ENCODE data around the gene ABHD2.

Gene ABHD2

DNA sequence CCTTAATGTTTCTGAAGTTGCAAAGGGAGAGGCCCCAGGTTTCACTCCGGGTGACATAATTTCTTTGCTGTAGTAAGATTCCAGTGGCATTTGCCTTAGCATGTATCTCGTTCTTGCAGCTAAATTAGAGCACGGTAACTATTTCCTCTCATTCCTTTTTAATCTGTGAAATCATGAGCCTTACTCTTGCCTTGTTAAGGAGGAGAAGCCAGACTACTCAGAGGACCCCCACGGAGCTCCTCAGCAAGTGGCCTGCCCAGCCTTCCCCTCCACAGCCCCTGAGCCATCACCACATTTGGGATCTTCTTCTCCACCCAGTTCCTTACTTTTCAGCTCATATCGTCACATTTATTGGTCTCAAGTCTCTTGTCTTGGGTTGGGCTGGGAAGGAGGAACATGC lies 54.2 kb downstream of the ABHD2 start:
- no peak for TF ChIP-seq GATA3 (IDR thresholded peaks at IDR 0.05; ENCODE audit: low read depth, low read length)
- no peak for TF ChIP-seq GATA2 (IDR thresholded peaks at IDR 0.05; ENCODE audit: low read depth, low read length)

DNA sequence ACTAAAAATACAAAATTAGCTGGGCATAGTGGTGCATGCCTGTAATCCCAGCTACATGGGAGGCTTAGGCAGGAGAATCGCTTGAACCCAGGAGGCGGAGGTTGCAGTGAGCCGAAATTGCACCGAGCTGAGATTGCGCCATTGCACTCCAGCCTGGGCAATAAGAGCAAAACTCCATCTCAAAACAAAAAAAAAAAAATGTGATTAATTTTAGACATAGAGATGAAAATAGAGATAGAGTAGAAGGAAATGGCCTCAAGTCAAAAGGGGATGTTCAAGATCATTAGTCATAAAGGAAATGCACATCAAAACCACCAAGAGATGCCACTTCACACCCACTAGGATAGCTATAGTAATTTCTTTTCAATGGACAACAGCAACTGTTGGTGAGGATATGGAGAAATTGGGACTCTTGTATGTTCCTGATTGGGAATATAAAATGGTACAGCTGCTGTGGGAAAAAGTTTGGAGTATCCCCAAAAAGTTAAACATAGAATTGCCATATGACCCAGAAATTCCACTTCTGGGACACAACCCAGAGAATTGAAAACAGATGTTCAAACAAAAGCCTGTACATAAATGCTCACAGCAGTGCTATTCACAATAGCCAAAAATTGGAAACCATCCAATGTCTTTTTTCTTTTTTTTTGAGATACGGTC lies 55.4 kb downstream of the ABHD2 start:
- TF ChIP-seq GATA2 (IDR thresholded peaks at IDR 0.05; ENCODE audit: low read depth, low read length) = no peak
- TF ChIP-seq GATA3 (IDR thresholded peaks at IDR 0.05; ENCODE audit: low read depth, low read length) = no peak

DNA sequence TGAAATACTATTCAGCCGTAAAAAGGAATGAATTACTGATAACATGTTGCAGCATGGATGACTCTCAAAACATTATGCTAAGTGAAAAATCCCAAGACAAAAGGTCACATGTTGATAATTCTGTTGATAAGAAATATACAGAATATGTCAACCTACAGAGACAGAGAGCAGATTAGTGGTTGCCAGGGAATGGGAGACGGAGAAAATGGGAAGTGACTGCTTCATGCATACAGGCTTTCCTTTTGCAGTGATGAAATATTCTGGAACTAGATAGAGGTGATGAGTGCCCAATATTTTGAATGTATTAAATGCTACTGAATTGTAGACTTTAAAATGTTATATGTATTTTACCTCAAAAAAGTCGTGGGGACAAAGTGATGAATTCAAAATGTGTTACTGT lies 56.2 kb downstream of the ABHD2 start:
- TF ChIP-seq GATA2 (IDR thresholded peaks at IDR 0.05; ENCODE audit: low read depth, low read length) (no peak), GATA3 (IDR thresholded peaks at IDR 0.05; ENCODE audit: low read depth, low read length) (no peak)

DNA sequence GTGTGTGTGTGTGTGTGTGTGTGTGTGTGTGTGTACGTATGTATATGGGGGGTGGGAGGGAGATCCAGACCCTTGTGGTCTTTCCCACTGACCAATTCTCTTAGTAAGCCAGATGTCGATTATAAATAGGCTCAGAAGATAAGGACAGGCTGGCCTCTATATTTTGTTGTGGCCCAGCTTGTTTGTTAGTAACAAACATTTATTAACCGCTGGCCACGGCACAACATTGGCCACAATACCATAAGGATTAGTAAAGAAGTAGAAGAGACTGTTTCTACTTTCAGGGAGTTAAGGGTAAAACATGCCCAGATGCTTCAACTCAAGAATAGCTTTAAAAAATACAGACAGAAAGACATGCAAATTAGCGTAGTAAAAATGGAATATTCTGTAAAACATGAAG lies 58.1 kb downstream of the ABHD2 start:
- TF ChIP-seq GATA3 (IDR thresholded peaks at IDR 0.05; ENCODE audit: low read depth, low read length) (no peak), GATA2 (IDR thresholded peaks at IDR 0.05; ENCODE audit: low read depth, low read length) (no peak)

DNA sequence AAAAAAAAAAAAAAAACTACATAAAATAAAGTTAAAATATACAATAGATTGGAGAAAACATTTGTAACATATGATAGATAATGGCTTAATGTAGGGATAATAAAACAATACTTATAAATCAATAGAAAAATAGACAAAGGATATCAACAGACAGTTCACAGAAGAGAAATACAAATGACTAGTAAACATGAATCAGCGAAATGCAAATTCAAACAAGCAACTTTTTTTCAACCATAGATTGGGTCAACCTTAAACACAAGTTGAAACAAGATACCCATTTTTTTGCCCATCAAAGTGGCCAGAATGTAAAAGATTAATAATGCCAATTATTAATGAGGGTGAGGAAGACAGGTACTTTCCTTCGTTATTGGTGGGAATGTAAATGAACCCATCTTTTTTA lies 59.9 kb downstream of the ABHD2 start:
- TF ChIP-seq GATA3 (IDR thresholded peaks at IDR 0.05; ENCODE audit: low read depth, low read length) (no peak), GATA2 (IDR thresholded peaks at IDR 0.05; ENCODE audit: low read depth, low read length) (no peak)

DNA sequence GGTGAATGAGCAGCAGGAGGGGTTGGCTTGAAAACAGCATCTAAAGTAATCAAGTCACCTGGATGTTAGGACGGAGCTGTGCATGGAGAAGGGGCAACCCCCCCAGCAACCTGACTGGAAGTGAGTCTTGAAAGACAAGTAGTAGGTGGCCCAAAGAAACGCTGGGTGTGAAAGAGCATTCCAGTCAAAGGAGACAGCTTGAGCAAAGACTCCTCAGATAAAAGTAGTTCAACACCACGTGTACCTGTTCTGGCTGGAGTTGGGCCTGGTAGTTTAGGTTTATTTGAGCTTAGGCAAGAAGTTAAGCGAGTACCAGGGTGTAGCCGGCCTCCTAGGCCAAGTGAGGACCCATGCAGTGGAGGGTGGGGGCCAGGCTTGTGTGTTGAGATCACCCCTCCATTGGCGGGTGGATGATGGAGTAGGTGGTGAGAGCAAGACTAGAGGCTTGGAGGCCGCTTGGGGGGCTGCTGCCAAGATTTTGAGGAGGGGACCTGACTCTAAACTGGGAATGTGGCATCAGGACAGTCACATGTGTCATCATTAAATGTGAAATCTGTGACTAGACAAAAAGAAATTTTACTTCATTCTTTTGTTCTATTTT lies 61.3 kb downstream of the ABHD2 start:
- TF ChIP-seq GATA3 (IDR thresholded peaks at IDR 0.05; ENCODE audit: low read depth, low read length) = no peak
- TF ChIP-seq GATA2 (IDR thresholded peaks at IDR 0.05; ENCODE audit: low read depth, low read length) = no peak

DNA sequence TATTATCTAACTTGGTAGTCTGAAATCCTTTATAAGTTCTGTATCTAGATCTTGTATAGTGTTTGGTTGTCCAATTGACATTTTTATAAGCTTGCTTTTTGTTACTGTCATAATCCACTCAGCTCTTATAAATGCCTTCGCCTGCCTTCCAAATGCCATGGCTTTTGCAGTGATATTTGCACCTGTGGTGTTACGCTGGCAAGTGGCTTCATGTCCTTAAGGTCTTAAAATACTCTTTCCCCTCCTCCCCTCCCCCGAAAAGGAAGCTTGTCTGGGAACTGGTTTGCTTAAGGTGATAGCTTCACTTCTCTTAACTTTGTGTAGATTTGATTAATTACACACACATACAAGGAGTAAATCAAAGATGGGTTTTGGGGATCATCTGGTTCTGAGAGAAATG lies 62.0 kb downstream of the ABHD2 start:
- TF ChIP-seq GATA2 (IDR thresholded peaks at IDR 0.05; ENCODE audit: low read depth, low read length) (no peak), GATA3 (IDR thresholded peaks at IDR 0.05; ENCODE audit: low read depth, low read length) (no peak)

DNA sequence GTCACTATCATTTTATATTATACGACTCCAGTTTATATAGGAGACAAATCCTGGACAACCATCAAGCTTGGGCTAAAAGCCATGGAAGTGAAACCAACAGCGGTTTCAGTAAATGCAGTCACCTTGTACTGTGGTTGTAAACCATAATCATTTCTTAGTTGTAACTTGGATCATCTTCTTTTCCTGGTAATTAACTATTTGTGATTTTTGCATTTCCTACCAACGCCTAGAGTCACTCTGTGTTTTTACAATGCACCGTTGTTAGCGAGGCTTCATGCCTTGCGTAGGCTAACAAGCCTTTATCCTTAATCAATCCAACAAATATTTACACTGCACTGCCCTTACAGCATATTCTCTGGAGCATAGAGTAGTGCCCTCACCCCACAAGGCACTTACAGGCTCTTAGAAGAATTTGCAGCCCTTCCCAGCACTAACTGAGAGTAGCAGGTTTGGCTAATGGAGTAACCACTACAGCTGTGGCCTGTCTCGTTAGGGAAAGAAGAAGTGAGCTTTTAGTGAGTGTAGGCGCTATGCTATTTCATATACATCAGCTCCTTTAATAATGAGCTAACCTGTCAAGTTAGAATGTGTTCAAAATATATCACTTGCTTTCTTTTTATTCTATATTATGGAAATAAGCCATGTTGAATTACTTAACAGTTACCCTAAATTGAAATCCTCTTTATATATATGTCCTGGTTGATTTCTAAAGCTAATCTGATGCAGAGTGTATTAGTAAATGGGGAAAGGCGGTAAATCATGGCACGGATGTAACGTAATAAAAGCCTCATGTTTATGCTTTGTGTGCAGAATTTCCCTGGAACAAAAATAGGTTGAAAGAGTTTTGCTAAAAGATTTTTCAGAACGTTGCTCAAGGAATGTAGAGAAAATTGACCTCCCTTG lies 62.8 kb downstream of the ABHD2 start:
- no peak for TF ChIP-seq GATA3 (IDR thresholded peaks at IDR 0.05; ENCODE audit: low read depth, low read length)
- TF ChIP-seq GATA2 (IDR thresholded peaks at IDR 0.05; ENCODE audit: low read depth, low read length) = no peak

DNA sequence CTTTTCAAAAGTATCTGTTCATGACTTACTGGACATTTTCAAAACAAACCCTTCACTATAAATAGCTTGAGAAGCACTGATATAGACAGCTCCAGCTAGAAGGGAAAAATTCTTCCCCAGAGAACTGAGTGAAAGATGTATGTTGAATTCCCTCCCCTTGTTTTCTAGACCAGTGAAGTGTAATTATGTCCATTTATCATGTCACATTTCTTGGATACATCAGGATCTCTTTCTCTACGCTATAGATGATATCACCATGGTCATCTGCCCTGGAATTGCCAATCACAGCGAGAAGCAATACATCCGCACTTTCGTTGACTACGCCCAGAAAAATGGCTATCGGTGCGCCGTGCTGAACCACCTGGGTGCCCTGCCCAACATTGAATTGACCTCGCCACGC lies 66.9 kb downstream of the ABHD2 start:
- TF ChIP-seq GATA3 (IDR thresholded peaks at IDR 0.05; ENCODE audit: low read depth, low read length) (no peak), GATA2 (IDR thresholded peaks at IDR 0.05; ENCODE audit: low read depth, low read length) (no peak)

DNA sequence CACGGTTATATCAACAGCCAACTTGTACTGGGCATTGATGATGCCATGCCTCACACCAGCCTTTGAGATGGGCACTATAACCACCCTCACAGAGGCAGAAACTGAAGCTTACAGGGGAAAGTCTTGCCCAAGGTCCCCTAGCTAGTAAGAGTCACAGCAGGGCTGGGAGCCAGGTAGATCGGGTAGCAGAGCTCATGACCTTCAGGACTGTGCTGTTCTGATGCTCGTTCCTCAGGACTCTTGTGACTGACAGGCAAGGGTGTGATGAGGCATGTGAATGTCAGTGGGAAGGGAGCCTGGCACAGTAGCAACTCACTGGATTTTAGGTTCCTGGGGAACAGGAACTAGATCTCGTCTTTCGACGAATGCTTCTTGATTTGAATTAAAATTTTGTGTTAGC lies 67.4 kb downstream of the ABHD2 start:
- TF ChIP-seq GATA3 (IDR thresholded peaks at IDR 0.05; ENCODE audit: low read depth, low read length) (no peak), GATA2 (IDR thresholded peaks at IDR 0.05; ENCODE audit: low read depth, low read length) (no peak)

DNA sequence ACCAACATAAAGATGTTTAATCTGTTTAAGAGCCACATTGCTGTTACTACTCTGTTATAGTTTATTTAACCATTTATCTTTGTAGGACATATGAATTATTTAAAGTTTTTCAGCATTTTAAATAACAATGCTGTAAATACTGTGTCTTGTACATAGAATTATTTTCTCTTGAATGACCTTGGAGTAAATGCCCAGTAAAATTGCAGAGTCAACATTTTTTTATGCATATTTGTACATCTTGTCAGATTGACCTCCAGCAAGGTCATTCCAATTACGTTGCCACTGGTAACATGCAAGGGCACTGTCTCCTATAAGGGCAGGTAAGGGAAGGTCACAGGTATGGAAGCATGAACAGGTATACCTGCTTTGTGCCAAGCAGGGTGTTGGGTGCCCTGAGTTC lies 68.8 kb downstream of the ABHD2 start:
- TF ChIP-seq GATA2 (IDR thresholded peaks at IDR 0.05; ENCODE audit: low read depth, low read length) (no peak), GATA3 (IDR thresholded peaks at IDR 0.05; ENCODE audit: low read depth, low read length) (no peak)

DNA sequence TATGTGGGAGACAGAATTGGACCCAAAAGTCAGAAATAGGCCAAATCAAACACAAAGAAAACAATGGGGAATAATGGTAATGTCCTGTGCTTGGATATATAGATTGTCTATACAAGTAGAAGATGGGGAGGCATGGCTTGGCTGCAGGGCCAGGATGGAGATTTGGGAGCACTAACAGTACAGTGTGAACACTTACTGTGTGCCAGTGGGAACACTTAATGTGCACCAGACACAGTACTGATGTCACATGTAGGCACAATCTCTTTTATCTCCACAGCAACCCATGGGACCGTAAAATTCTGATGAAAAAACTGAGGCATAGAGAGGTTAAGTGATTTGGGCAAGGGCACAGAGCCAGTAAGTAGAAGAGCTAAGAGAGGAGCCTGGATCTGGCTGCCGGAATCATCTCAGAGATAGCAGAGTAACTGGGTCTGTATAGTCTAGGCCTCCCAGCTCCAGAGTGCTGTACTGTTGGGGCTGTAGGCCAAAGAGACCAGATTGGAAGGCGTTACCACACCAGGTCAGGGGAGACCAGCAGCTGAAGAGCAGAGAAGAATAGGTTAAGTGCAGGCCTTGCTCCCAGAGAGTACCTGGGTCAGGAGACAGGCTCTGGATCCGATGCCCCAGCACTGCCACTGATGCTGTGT lies 69.8 kb downstream of the ABHD2 start:
- TF ChIP-seq GATA2 (IDR thresholded peaks at IDR 0.05; ENCODE audit: low read depth, low read length) (peak; percentile 29; the same call in 1 of the 2 replicates), GATA3 (IDR thresholded peaks at IDR 0.05; ENCODE audit: low read depth, low read length) (no peak)

DNA sequence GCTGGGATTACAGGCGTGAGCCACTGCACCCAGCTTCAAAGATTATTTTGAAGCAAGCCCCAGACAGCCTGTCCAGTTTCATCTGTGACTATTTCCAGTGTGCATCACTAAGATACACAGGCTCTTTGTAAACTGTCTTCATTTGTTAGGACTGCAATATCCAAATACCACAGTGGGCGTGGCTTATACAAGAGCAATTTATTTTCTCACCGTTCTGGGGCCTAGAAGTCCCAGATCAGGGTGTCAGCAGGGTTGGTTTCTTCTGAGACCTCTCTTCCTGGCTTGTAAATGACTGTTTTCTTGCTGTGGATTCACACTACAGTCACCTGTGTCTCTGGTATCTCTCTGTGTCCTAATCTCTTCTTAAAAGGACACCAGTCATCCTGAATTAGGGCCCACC lies 73.4 kb downstream of the ABHD2 start:
- TF ChIP-seq GATA2 (IDR thresholded peaks at IDR 0.05; ENCODE audit: low read depth, low read length) = no peak
- no peak for TF ChIP-seq GATA3 (IDR thresholded peaks at IDR 0.05; ENCODE audit: low read depth, low read length)
